Esophagus muscularis mucosa (tissue), 4 donors: ENCODE measurements around the gene DNM1.

ENCODE experiments used
- CTCF ChIP-seq, 3 experiments: fragments of 200-600 bp in 2 of 3; fragments of 450-650 bp in 1 of 3; sonication (generic) in 2 of 3; IDR thresholded peaks; one replicate each; pipeline ENCODE4 v1.5.1; 2017 to 2019; ENCODE audit warnings: antibody characterized with exemption in 3 of 3, mild to moderate bottlenecking in 2 of 3, moderate library complexity in 1 of 3
- EP300 ChIP-seq: sonication (generic); formaldehyde crosslinking; IDR thresholded peaks from one replicate; pipeline ENCODE4 v1.6.1; 2017; ENCODE audit warnings: antibody characterized with exemption
- POLR2A ChIP-seq: fragments of 450-650 bp; IDR thresholded peaks from one replicate; pipeline ENCODE4 v1.6.1; 2017; ENCODE audit warnings: antibody characterized with exemption, moderate library complexity, mild to moderate bottlenecking, low read depth
- POLR2AphosphoS5 ChIP-seq, 2 donors: sonication (generic); formaldehyde crosslinking; IDR thresholded peaks; one replicate each; pipeline ENCODE4 v1.6.1; 2017; ENCODE audit warnings: antibody characterized with exemption in 2 of 2

GRCh38 chr9:128246471-128246870 lies 43.3 kb downstream of the DNM1 start:
- TF ChIP-seq CTCF (IDR thresholded peaks at IDR 0.05), result no peak
- TF ChIP-seq EP300, result no peak
- no peak for TF ChIP-seq POLR2A
- TF ChIP-seq POLR2AphosphoS5 (IDR thresholded peaks at IDR 0.05), result no peak
